ENCODE results near the gene GDF10.

GDF10 gene

DNA sequence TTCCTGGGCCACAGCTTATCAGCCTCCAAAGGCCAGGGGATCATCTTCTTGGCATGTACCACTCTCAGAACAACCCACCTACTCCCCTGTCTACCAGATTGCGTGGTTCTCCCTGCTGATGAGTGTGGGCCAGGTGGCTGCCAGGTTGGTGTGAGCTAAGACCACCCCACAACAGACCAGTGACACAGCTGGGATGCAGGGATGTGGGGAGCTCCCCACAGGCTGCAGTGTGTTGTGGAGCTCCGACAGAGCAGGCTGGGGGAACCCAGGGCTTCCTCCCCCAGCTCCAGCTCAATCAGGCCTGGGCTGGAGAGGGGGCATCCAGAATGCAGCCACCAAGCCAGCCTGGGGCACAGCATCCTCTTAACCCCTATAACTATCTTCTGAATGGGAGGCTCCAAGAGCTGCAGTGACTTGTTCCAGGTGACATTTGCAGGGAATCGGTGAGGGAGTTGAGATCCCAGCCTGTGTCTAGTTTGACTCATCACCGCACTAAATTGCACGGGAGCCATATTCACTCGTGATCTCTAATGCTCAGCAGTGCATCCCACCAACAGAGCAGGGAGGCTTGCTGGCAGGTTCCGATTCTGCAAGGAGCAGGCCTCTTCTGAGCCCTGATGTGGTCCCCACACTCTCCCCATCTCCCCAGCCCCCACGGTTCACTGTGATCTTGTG is 21.7 kb downstream of the GDF10 start:
- WGBS (ENCODE audit: extremely low coverage, insufficient coverage, low lambda C conversion rate) = no CpG with 5 or more reads among the region's 8 CpGs
- no peak overlapping the region for H3K27ac ChIP-seq (ENCODE audit: low read depth, low read length)
- no peaks in the 10 kb centered on the region for H3K79me1 ChIP-seq (ENCODE audit: low read length)
- no peak overlapping the region for H3K18ac ChIP-seq (ENCODE audit: low read length)
- H2BK15ac ChIP-seq (replicated peaks; ENCODE audit: low read depth) = no peak overlapping the region
- H4K5ac ChIP-seq (ENCODE audit: low read length) = no peak overlapping the region
- no peaks in the 10 kb centered on the region for H3K4me1 ChIP-seq (ENCODE audit: control insufficient read depth, low read depth, low read length)
- H3K79me2 ChIP-seq (ENCODE audit: control insufficient read depth, insufficient read depth, low read length) = no peaks in the 10 kb centered on the region
- H3K56ac ChIP-seq (ENCODE audit: low read length) = no peak overlapping the region
- H3K36me3 ChIP-seq (ENCODE audit: control insufficient read depth, insufficient read depth, low read length) = no peaks in the 10 kb centered on the region
- no peak overlapping the region for H3K4me2 ChIP-seq (ENCODE audit: low read length)
- no peak overlapping the region for H2BK120ac ChIP-seq (ENCODE audit: low read depth, low read length)
- H3K9ac ChIP-seq (ENCODE audit: low read length) = no peak overlapping the region
- H3K4me3 ChIP-seq (ENCODE audit: low read length) = no peak overlapping the region
- H3K27me3 ChIP-seq (ENCODE audit: insufficient read depth, low read length, poor library complexity) = no peaks in the 10 kb centered on the region
- H3K23ac ChIP-seq (ENCODE audit: low read length) = no peak overlapping the region
- no peak overlapping the region for H2AK5ac ChIP-seq (ENCODE audit: low read length)
- no peak for DNase-seq
- H2BK5ac ChIP-seq (ENCODE audit: low read length) = no peak overlapping the region
- no peak overlapping the region for H3K4ac ChIP-seq (ENCODE audit: low read depth, low read length)
- no peak overlapping the region for H4K8ac ChIP-seq (ENCODE audit: low read depth, low read length)

DNA sequence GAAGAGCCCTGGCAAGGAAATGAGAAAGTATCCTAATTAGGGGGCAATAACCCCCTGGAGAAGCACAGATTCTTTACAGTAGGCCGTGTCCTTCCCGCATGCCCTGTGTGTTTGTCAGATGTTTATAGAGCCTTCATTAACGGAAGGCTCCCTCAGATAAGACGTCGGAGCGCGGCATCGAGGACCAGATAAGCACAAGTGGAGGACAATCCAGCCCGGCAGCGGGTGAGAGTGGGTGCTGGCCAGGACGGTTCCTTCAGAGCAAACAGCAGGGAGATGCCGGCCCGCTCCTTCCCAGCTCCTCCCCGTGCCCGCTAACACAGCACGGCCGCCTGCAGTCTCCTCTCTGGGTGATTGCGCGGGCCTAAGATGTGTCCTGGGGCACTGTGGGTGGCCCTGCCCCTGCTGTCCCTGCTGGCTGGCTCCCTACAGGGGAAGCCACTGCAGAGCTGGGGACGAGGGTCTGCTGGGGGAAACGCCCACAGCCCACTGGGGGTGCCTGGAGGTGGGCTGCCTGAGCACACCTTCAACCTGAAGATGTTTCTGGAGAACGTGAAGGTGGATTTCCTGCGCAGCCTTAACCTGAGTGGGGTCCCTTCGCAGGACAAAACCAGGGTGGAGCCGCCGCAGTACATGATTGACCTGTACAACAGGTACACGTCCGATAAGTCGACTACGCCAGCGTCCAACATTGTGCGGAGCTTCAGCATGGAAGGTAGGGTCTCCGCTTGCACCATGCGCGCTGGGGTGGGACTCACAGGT is 22.5 kb downstream of the GDF10 start, which contains the start of gene GDF2:
TSS of gene GDF2 (plus strand) at position 155 of the 762 bp plus-strand sequence. CDS start at position 370, 215 bp downstream.
- Histone ChIP-seq H3K23ac (ENCODE audit: low read length) (no peak within 1 kb of the TSS), H3K18ac (ENCODE audit: low read length) (no peak within 1 kb of the TSS), H3K4ac (ENCODE audit: low read depth, low read length) (no peak within 1 kb of the TSS), H2AK5ac (ENCODE audit: low read length) (no peak within 1 kb of the TSS), H2BK120ac (ENCODE audit: low read depth, low read length) (no peak within 1 kb of the TSS), H3K56ac (ENCODE audit: low read length) (no peak within 1 kb of the TSS), H3K36me3 (ENCODE audit: control insufficient read depth, insufficient read depth, low read length) (no peaks in the 10 kb centered on the region), H2BK15ac (replicated peaks; ENCODE audit: low read depth) (no peak within 1 kb of the TSS), H3K4me3 (ENCODE audit: low read length) (no peak within 1 kb of the TSS), H2BK5ac (ENCODE audit: low read length) (no peak within 1 kb of the TSS), H3K27me3 (ENCODE audit: insufficient read depth, low read length, poor library complexity) (no peaks in the 10 kb centered on the region), H4K8ac (ENCODE audit: low read depth, low read length) (no peak within 1 kb of the TSS), H3K27ac (ENCODE audit: low read depth, low read length) (no peak within 1 kb of the TSS), H3K4me2 (ENCODE audit: low read length) (no peak within 1 kb of the TSS), H3K4me1 (ENCODE audit: control insufficient read depth, low read depth, low read length) (no peaks in the 10 kb centered on the region), H3K79me1 (ENCODE audit: low read length) (no peaks in the 10 kb centered on the region), H3K79me2 (ENCODE audit: control insufficient read depth, insufficient read depth, low read length) (no peaks in the 10 kb centered on the region), H4K5ac (ENCODE audit: low read length) (no peak within 1 kb of the TSS), H3K9ac (ENCODE audit: low read length) (no peak within 1 kb of the TSS)
- no CpG with 5 or more reads among the region's 35 CpGs for WGBS (ENCODE audit: extremely low coverage, insufficient coverage, low lambda C conversion rate)
- DNase-seq = no peak

DNA sequence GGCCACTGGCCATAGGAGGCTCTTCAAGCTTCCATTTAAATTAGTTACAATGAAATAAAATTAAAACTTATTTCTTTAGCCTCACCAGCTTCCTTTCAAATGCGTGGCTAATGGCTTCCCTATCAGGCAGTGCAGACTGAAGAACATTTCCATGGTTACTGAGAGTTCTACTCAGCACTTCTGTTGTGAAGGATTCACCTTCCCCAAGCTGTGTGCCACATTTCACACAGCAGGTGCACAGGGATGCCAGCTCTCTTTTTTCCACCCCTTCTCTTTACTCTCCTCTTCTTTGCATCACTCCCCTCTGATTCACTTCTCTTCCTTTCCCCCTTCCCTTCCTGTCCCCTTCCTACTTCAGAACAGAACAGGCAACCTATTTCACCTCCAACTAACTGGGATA is 23.1 kb downstream of the GDF10 start:
- Histone ChIP-seq H3K56ac (ENCODE audit: low read length) (no peak overlapping the region), H3K23ac (ENCODE audit: low read length) (no peak overlapping the region), H3K4me1 (ENCODE audit: control insufficient read depth, low read depth, low read length) (no peaks in the 10 kb centered on the region), H3K27me3 (ENCODE audit: insufficient read depth, low read length, poor library complexity) (no peaks in the 10 kb centered on the region), H3K4ac (ENCODE audit: low read depth, low read length) (no peak overlapping the region), H2BK5ac (ENCODE audit: low read length) (no peak overlapping the region), H3K9ac (ENCODE audit: low read length) (no peak overlapping the region), H3K4me3 (ENCODE audit: low read length) (no peak overlapping the region), H2BK120ac (ENCODE audit: low read depth, low read length) (no peak overlapping the region), H3K18ac (ENCODE audit: low read length) (no peak overlapping the region), H3K79me1 (ENCODE audit: low read length) (no peaks in the 10 kb centered on the region), H4K8ac (ENCODE audit: low read depth, low read length) (no peak overlapping the region), H2BK15ac (replicated peaks; ENCODE audit: low read depth) (no peak overlapping the region), H3K4me2 (ENCODE audit: low read length) (no peak overlapping the region), H3K79me2 (ENCODE audit: control insufficient read depth, insufficient read depth, low read length) (no peaks in the 10 kb centered on the region), H3K27ac (ENCODE audit: low read depth, low read length) (no peak overlapping the region), H3K36me3 (ENCODE audit: control insufficient read depth, insufficient read depth, low read length) (no peaks in the 10 kb centered on the region), H4K5ac (ENCODE audit: low read length) (no peak overlapping the region), H2AK5ac (ENCODE audit: low read length) (no peak overlapping the region)
- WGBS (ENCODE audit: extremely low coverage, insufficient coverage, low lambda C conversion rate) = no CpG with 5 or more reads among the region's 1 CpG
- no peak for DNase-seq

DNA sequence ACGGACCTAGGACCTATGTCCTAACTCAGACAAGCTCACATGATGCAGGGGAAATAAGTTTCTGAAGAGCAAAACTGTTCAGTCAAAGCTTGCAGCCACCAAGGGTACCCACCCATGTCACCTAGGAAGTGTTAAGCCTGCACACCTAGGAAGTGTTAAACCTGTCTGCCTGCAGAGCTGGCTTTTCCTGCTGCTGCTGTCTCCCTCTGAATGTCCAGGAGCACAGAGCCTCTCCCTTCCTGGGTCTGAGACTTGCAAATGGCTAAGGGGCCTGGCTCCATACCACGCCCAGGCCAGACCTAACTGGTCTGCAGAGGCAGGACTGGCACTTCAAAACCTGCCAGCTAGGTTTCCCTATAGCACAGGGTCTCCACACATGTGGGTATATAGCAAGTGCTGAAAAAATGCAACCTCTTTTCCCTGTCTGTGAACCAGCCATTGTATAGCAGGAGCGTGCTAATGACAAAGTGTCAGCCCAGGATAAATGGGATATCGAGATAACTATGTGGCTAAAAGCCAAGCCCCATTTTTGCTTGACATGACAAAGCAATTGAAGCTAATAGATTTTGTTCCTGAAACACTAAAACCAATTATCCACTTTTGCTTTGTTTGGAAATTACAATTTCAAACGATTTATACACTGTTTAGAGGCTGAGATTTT is 23.8 kb downstream of the GDF10 start:
- H3K23ac ChIP-seq (ENCODE audit: low read length) = no peak overlapping the region
- H3K27me3 ChIP-seq (ENCODE audit: insufficient read depth, low read length, poor library complexity) = no peaks in the 10 kb centered on the region
- H3K36me3 ChIP-seq (ENCODE audit: control insufficient read depth, insufficient read depth, low read length) = no peaks in the 10 kb centered on the region
- no peak overlapping the region for H3K4me2 ChIP-seq (ENCODE audit: low read length)
- no peaks in the 10 kb centered on the region for H3K79me1 ChIP-seq (ENCODE audit: low read length)
- no peak overlapping the region for H2BK15ac ChIP-seq (replicated peaks; ENCODE audit: low read depth)
- no peak overlapping the region for H3K27ac ChIP-seq (ENCODE audit: low read depth, low read length)
- H2BK120ac ChIP-seq (ENCODE audit: low read depth, low read length) = no peak overlapping the region
- H2BK5ac ChIP-seq (ENCODE audit: low read length) = no peak overlapping the region
- no peak overlapping the region for H4K8ac ChIP-seq (ENCODE audit: low read depth, low read length)
- no peak overlapping the region for H2AK5ac ChIP-seq (ENCODE audit: low read length)
- no peaks in the 10 kb centered on the region for H3K4me1 ChIP-seq (ENCODE audit: control insufficient read depth, low read depth, low read length)
- no peak overlapping the region for H3K4me3 ChIP-seq (ENCODE audit: low read length)
- H3K4ac ChIP-seq (ENCODE audit: low read depth, low read length) = no peak overlapping the region
- no peak overlapping the region for H3K9ac ChIP-seq (ENCODE audit: low read length)
- no peak overlapping the region for H3K56ac ChIP-seq (ENCODE audit: low read length)
- no peaks in the 10 kb centered on the region for H3K79me2 ChIP-seq (ENCODE audit: control insufficient read depth, insufficient read depth, low read length)
- H3K18ac ChIP-seq (ENCODE audit: low read length) = no peak overlapping the region
- H4K5ac ChIP-seq (ENCODE audit: low read length) = no peak overlapping the region
- no peak for DNase-seq
- no CpG with 5 or more reads among the region's 5 CpGs for WGBS (ENCODE audit: extremely low coverage, insufficient coverage, low lambda C conversion rate)

DNA sequence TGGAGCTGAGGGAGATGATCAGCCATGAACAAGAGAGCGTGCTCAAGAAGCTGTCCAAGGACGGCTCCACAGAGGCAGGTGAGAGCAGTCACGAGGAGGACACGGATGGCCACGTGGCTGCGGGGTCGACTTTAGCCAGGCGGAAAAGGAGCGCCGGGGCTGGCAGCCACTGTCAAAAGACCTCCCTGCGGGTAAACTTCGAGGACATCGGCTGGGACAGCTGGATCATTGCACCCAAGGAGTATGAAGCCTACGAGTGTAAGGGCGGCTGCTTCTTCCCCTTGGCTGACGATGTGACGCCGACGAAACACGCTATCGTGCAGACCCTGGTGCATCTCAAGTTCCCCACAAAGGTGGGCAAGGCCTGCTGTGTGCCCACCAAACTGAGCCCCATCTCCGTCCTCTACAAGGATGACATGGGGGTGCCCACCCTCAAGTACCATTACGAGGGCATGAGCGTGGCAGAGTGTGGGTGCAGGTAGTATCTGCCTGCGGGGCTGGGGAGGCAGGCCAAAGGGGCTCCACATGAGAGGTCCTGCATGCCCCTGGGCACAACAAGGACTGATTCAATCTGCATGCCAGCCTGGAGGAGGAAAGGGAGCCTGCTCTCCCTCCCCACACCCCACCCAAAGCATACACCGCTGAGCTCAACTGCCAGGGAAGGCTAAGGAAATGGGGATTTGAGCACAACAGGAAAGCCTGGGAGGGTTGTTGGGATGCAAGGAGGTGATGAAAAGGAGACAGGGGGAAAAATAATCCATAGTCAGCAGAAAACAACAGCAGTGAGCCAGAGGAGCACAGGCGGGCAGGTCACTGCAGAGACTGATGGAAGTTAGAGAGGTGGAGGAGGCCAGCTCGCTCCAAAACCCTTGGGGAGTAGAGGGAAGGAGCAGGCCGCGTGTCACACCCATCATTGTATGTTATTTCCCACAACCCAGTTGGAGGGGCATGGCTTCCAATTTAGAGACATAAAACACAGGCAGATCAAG is 25.6 kb downstream of the GDF10 start:
- H3K23ac ChIP-seq (ENCODE audit: low read length) = no peak overlapping the region
- no peak overlapping the region for H3K4me3 ChIP-seq (ENCODE audit: low read length)
- no peak overlapping the region for H3K4me2 ChIP-seq (ENCODE audit: low read length)
- H3K79me2 ChIP-seq (ENCODE audit: control insufficient read depth, insufficient read depth, low read length) = no peaks in the 10 kb centered on the region
- no peak overlapping the region for H3K4ac ChIP-seq (ENCODE audit: low read depth, low read length)
- no CpG with 5 or more reads among the region's 30 CpGs for WGBS (ENCODE audit: extremely low coverage, insufficient coverage, low lambda C conversion rate)
- no peak overlapping the region for H3K56ac ChIP-seq (ENCODE audit: low read length)
- H3K79me1 ChIP-seq (ENCODE audit: low read length) = no peaks in the 10 kb centered on the region
- no peak overlapping the region for H3K9ac ChIP-seq (ENCODE audit: low read length)
- no peaks in the 10 kb centered on the region for H3K4me1 ChIP-seq (ENCODE audit: control insufficient read depth, low read depth, low read length)
- no peak overlapping the region for H4K8ac ChIP-seq (ENCODE audit: low read depth, low read length)
- H2BK120ac ChIP-seq (ENCODE audit: low read depth, low read length) = no peak overlapping the region
- no peak overlapping the region for H4K5ac ChIP-seq (ENCODE audit: low read length)
- no peak overlapping the region for H2BK15ac ChIP-seq (replicated peaks; ENCODE audit: low read depth)
- no peaks in the 10 kb centered on the region for H3K36me3 ChIP-seq (ENCODE audit: control insufficient read depth, insufficient read depth, low read length)
- no peak overlapping the region for H2BK5ac ChIP-seq (ENCODE audit: low read length)
- no peak for DNase-seq
- no peaks in the 10 kb centered on the region for H3K27me3 ChIP-seq (ENCODE audit: insufficient read depth, low read length, poor library complexity)
- H2AK5ac ChIP-seq (ENCODE audit: low read length) = no peak overlapping the region
- H3K18ac ChIP-seq (ENCODE audit: low read length) = no peak overlapping the region
- H3K27ac ChIP-seq (ENCODE audit: low read depth, low read length) = no peak overlapping the region
